Medulla oblongata (tissue), 1 donor: ENCODE results near the gene CDC14A.

Experiments used
- DNase-seq: peaks from one replicate; pipeline ENCODE4 v3.0.0-alpha.2; 2015; ENCODE audit errors: extremely low spot score

The CDC14A gene

GRCh38 chr1:100485855-100486258 is 133.6 kb downstream of the CDC14A start:
- DNase-seq = no peak

DNA sequence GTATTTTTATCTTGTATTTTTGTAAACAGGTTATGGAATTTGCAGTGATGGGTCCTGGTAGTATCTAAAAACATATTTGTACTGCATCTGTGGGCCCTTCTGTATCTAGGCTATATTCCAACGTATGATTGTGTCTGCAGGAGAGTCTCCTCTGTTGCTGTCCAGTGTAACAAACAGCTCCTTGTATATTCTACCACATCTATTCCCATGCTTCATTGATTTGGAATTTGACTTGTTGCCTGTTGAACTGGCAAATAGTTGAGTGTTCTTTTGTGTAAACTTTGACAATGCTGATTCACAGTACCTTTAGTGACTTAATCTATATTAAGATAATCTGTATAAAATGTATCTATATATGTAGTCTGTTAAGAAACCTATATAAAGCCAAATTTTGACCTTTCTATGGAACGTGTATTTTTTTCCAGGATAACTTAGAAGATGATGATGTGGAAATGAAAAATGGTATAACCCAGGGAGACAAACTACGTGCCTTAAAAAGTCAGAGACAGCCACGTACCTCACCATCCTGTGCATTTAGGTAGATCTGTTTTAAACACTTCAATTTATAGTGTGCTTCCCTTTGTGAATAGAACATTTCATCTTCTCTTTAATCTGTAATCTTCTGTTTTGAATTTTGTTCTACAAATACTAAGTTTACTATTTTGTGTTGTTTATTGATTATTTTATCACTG is 142.2 kb downstream of the CDC14A start:
- no peak for DNase-seq

GRCh38 chr1:100496896-100497295 is 144.6 kb downstream of the CDC14A start:
- no peak for DNase-seq

- DNase-seq = no peak
These were observed 145.5 kb downstream of the CDC14A start for GRCh38 chr1:100497796-100498195.

GRCh38 chr1:100499194-100499811 is 147.0 kb downstream of the CDC14A start:
- DNase-seq = no peak

DNA sequence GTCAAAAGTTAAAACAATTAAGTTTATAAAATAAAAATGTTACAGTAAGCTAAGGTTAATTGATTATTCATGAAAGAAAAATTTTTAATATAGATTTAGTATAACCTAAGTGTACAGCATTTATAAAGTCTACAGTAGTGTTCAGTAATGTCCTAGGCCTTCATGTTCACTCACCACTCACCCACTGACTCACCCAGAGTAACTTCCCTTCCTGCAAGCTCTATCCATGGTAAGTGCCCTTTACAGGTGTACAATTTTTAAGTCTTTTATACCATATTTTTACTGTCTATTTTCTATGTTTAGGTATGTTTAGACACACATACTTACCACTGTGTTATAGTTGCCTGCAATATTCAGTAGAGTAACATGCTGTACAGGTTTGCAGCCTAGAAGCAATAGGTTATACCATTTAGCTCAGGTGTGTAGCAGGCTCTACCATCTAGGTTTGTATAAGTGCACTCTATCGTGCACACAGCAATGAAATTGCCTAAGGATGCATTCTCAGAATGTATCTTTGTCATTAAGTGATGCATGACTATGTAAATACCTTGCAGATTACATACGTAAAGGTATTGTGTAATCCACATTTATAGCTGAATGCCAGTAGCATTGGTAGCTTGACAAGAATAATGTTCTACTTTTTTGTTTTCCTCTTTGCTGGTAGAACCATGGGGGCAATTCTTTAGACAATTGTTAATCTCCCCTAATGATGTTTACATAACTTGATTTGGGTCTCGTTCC is 149.9 kb downstream of the CDC14A start:
- DNase-seq = no peak

DNA sequence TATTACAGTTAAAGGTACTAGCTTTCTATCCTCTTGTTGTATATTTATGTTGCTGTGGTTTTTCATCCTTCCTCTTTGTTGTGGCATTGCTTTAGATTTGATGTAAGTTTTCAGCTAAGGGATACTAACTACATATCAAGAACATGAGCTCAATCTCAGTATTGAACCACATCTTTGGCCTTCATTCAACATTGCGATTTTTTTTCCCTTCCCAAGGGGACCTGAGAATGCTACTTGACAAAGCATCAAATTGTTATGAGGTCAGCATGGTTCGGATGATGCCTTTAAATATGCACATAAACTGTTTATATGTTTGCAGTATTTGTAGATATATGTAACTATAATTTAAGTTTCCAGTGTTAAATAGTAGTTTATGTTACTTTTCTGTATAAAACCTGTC is 153.9 kb downstream of the CDC14A start:
- no peak for DNase-seq

GRCh38 chr1:100510451-100510850 is 158.1 kb downstream of the CDC14A start:
- no peak for DNase-seq

GRCh38 chr1:100511058-100511457 is 158.8 kb downstream of the CDC14A start:
- DNase-seq = no peak

GRCh38 chr1:100511773-100512172 is 159.5 kb downstream of the CDC14A start:
- DNase-seq = no peak

DNA sequence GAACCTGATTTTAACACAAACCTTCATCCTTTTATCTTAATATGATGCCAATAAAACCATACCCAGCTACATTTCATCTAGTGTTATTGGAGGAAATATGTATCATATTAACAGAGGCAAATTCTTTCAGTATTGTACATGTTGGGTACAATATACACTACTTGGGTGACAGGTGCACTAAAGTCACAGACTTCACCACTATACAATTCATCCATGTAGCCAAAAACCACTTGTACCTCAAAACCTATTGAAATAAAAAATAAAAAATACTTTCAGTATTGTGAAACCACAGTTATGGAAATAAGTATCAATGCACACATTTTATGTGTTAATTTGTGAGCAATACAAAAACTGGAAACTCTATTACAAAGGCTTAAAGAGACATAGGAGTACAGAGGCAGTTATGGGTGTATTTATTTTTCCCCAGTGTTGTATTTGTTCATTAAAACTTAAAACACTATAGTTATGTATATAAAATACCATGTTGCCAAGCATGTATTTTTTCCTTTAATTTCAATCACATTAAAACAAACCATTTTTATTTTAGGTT is 160.6 kb downstream of the CDC14A start:
- DNase-seq = no peak

- no peak for DNase-seq
These were observed 164.6 kb downstream of the CDC14A start for GRCh38 chr1:100516857-100517256.

- no peak for DNase-seq
These were observed 165.2 kb downstream of the CDC14A start for GRCh38 chr1:100517515-100517914.

GRCh38 chr1:100518023-100518422 is 165.7 kb downstream of the CDC14A start:
- no peak for DNase-seq

DNA sequence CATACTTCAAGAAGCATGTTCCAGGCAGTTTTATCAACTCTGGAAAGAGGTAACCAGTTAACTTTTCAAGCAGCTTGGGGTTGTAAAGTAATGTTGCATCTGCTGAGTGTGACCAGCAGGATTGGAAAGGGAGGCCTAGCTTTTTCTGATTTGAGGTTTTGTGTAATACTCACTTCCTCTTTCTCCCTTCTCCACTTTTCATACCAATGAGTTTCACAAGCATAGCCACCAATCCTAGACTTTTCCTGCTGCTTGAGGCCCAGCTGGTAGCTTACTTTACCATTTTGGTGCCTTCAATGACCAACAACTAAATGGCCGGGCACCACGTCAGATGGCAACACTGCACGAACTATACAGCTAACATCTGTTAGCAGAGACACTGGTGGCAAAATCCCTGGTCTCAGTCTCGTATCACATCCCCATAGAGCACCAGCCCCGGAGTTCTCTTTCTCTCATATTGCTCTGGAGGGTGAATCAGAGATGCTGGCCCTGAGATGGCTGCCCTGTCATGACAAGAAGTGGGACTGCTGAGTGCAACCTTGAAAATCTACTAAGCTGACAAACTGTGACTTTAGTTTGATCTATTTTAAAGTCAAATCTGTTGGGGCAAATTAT is 170.8 kb downstream of the CDC14A start:
- peak; percentile 39 for DNase-seq

GRCh38 chr1:100524355-100524754 is 172.0 kb downstream of the CDC14A start:
- DNase-seq = peak; percentile 21

DNA sequence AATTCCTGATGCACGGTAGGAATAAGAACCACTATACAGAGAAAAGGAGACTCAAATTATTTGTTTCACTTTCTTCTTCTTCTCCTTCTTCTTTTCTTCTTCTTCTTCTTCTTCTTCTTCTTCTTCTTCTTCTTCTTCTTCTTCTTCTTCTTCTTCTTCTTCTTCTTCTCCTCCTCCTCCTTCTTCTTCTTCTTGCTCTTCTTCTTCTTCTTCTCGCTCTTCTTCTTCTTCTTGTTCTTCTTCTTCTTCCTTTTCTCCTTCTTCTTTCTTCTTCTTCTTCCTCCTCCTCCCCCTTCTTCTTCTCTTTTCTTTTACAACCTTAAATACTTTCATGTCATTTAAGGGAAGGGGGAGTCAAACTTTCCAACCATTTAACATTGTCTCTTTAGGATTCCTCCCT is 174.6 kb downstream of the CDC14A start:
- no peak for DNase-seq

DNA sequence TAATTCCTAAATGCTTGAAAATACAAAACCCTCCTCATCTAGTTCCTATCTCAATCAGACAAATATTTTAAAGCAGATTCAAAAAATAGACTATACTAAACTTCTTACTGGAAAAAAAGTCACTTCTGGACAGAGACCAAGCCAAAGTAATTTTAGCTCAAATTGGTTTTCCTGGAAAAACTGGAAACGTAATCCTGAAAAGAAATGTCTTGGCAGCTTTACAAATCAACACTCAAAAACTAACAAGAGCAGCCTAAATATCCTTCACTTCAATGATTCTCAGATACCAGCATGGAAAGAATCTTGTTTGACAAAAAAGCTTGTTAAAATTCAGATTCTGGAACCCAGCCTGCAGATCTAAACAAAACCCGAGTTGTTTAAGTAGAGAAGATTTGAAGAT is 176.6 kb downstream of the CDC14A start:
- DNase-seq = no peak

DNA sequence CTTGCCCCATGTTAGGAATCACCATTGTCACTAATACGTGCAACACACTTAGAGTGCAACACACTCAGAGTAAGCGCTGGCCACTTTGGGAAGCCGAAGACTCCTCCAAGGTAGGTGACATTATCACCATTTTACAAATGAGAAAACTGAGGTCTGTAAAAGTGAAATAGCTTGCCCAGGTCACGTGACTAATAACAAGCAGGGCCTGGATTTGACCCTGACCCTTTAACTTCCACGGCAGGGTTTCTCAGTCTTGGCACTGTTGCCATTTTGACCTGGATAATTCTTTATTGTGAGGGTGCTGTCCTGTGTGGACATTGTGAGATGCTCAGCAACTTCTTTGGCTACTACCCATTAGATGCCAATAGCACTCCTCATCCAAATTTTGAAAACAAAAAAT is 177.8 kb downstream of the CDC14A start:
- DNase-seq = no peak

GRCh38 chr1:100530880-100531487 is 178.7 kb downstream of the CDC14A start:
- no peak for DNase-seq

- DNase-seq = no peak
These were observed 180.3 kb downstream of the CDC14A start for GRCh38 chr1:100532645-100533044.

- DNase-seq = no peak
These were observed 183.0 kb downstream of the CDC14A start for GRCh38 chr1:100535264-100535663.
